RWPE1 (cell line): Measurements from ENCODE around the gene GIT2.

Experiments used
- CTCF ChIA-PET: fragments of 350-600 bp; sonication (Branson Sonifier 250); formaldehyde crosslinking; extraction: SDS; loops from one replicate; lab custom pipeline; 2021; lab: Yijun Ruan, JAX
- POLR2A ChIA-PET: fragments of 400-600 bp; formaldehyde crosslinking; extraction: SDS; loops from one replicate; lab custom pipeline; 2020; ENCODE audit warnings: antibody characterized with exemption; ENCODE audit not compliant: low non-redundant PET; lab: Yijun Ruan, JAX
- DNase-seq: peaks from one replicate; pipeline ENCODE4 v3.0.0; 2012; ENCODE audit warnings: low spot score
- H3K27ac ChIP-seq: fragments of 450-650 bp; 2 replicates; pipeline ENCODE4 v1.5.1; 2017
- TF ChIP-seq, protein P1 (sequence below): fragments of 450-650 bp; conservative IDR thresholded peaks from 2 replicates; pipeline ENCODE4 v1.5.1; 2017; ENCODE audit warnings: low read depth, mild to moderate bottlenecking

GIT2 gene

DNA sequence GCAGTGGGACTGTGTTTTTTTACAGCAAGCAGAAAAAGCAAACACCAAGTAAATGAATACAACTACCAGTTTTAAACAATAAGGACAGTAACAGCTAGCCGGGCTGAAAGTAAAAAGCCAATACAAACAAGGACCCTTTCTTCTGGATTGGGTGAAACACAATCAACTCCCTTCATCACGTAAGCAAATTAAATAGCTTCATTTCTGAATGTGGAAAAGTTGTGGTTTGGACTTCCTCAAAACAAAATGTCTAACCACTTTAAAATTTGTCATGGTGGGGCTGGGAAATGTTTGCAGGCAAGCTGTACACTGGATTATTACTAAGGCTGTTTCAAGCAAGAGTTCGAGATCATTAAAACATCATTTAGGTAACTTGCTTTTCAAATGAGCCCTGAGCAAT, 48.6 kb downstream of the GIT2 start:
- ChIA-PET CTCF (interaction anchor here (0.6 to 0.9 kb wide), 3 partner anchors 175 to 946 kb away, joined by 3 to 6 read pairs (median 3); no protein-coding TSS in a partner anchor), POLR2A (interaction anchor here (0.6 kb wide), 1 partner anchor 231 kb away, joined by 4 read pairs; no protein-coding TSS in a partner anchor)
- H3K27ac ChIP-seq: no peak overlapping the region
- DNase-seq: no peak
- TF ChIP-seq, protein P1, sequence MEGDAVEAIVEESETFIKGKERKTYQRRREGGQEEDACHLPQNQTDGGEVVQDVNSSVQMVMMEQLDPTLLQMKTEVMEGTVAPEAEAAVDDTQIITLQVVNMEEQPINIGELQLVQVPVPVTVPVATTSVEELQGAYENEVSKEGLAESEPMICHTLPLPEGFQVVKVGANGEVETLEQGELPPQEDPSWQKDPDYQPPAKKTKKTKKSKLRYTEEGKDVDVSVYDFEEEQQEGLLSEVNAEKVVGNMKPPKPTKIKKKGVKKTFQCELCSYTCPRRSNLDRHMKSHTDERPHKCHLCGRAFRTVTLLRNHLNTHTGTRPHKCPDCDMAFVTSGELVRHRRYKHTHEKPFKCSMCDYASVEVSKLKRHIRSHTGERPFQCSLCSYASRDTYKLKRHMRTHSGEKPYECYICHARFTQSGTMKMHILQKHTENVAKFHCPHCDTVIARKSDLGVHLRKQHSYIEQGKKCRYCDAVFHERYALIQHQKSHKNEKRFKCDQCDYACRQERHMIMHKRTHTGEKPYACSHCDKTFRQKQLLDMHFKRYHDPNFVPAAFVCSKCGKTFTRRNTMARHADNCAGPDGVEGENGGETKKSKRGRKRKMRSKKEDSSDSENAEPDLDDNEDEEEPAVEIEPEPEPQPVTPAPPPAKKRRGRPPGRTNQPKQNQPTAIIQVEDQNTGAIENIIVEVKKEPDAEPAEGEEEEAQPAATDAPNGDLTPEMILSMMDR: no peak

DNA sequence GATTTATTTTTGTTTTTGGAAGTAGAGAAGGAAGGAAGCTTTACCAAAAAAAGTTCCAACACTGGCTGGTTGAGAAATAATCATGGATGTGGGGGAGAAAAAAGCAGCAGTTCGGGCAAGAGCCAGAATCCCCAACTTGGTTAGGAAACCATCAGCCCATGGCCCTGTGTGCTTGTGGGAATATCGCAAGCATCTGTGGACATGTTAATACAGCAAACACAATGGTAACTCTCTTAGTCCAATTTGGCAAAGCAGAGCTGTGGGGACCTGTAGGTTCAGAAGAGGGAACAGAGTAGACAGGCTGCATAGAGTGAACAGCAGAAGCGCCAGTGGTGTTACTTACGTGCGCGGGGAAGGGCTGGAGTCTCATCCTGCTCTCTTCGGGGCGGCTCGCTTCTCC, 49.3 kb downstream of the GIT2 start:
- TF ChIP-seq, protein P1: no peak
- H3K27ac ChIP-seq: no peak overlapping the region
- no peak for DNase-seq
- ChIA-PET POLR2A (interaction anchor here (0.6 kb wide), 1 partner anchor 232 kb away, joined by 4 read pairs; no protein-coding TSS in a partner anchor), CTCF (interaction anchor here (0.6 kb wide), 2 partner anchors 485 to 947 kb away, joined by 3 to 6 read pairs; no protein-coding TSS in a partner anchor)

DNA sequence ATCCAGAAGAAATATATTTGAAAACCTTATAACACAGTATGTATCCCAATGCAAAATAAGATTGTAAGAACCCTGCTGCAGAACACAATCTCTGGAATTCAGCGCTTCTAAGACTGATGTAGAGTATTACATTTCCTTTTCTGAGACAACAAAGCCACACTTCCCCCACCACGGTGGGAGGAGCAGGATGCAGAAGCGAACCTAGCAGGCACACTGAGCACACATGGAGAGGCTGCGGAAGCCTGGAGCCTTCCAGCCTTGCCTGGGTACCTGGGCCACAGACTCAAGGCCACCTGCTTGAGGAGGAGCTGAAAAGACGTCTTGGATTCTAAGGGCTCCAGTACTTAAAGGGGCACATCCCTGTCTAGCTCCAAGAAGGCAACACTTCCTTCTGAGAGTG, 49.7 kb downstream of the GIT2 start:
- CTCF ChIA-PET: interaction anchor here (0.6 kb wide), 1 partner anchor 485 kb away, joined by 3 read pairs; no protein-coding TSS in a partner anchor
- H3K27ac ChIP-seq: no peak overlapping the region
- POLR2A ChIA-PET: no interaction called here
- TF ChIP-seq, protein P1: no peak
- no peak for DNase-seq

DNA sequence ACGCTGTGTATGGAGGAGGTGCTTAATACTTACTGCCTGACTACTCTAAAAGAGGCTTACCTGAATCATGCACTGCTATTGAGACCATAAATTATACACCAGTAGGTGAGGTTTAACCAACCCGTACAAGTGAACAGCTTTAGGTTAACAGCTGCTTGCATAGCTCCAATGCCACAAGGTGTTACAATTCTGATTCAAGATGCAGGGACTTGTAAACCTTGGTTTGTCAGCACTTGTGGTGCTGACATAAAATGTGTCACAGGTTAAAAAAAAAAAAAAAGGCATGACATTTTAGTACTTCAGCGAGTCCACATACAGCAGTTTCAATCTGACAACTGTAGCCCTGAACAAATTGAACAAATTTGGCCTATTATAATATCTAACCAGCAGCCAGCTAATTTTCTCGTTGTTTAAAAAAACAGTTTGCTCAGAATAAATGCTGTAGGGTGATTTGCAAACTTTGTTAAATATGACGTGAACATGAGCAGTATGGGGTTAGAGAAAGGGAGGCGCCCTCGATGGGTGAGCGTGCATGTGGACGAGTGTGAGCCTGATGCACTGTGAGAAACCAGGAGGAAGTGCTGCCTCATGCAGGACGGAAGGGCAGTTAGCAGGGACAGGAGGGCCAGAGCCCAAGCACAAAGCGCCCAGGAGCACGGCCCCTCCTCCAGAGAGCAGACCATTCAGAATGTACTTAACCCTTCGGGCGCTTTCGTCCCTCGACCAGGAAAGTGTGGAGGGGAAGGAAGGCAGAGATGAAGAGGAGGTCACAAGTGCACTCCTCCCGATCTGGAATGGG, 51.4 kb downstream of the GIT2 start:
- TF ChIP-seq, protein P1: no peak
- POLR2A ChIA-PET: interaction anchor here (0.6 kb wide), 1 partner anchor 14 kb away, joined by 3 read pairs; no protein-coding TSS in a partner anchor
- no peak for DNase-seq
- H3K27ac ChIP-seq: no peak overlapping the region
- CTCF ChIA-PET: no interaction called here

DNA sequence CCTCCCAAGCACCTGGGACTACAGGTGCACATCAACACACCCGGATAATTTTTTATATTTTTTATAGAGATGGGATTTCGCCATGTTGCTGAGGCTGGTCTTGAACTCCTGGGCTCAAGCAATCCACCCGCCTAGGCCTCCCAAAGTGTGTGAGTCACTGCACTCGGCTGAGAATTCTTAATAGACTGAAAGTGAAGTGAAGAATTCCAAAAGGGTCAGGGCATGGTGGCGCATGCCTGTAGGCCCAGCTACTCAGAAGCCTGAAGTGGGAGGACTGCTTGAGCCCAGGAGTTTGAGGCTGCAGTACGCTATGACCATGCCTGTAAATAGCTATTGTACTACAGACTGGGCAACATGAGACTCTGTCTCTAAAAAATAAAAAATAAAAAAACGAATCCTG, 52.4 kb downstream of the GIT2 start:
- CTCF ChIA-PET: no interaction called here
- POLR2A ChIA-PET: no interaction called here

DNA sequence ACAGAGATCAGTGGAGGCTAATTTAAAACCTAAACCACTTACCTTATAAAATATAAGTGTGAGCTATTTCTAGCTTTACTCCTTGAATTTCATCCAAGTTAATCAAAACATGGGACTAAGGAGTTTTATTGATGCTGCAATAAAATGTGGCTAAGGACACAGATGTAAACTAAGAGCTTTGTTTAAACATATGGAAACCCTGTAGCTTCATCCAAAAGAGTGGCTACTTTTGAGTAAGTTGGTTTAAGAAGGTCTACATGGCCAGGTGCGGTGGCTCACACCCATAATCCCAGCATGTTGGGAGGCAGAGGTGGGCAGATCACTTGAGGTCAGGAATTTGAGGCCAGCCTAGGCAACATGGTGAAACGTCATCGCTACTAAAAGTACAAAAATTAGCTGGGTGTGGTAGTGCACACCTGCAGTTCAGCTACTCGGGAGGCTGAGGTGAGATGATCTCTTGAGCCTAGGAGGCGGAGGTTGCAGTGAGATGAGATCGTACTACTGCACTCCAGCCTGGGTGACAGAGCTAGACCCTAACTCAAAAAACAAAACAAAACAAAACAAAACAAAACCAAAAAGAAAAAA, 55.7 kb downstream of the GIT2 start:
- ChIA-PET CTCF (interaction anchor here (0.6 to 1.7 kb wide), 2 partner anchors 12 to 29 kb away, joined by 7 to 8 read pairs; no protein-coding TSS in a partner anchor), POLR2A (no interaction called here)
- TF ChIP-seq, protein P1: no peak
- H3K27ac ChIP-seq: no peak overlapping the region
- no peak for DNase-seq

More for the DNA sequence above, 52.4 kb downstream of the GIT2 start:
- TF ChIP-seq, protein P1: no peak
- H3K27ac ChIP-seq: no peak overlapping the region
- no peak for DNase-seq
